ENCODE data around the gene SHISA8. TPM values are rescaled to one million over a fixed set of nuclear protein-coding genes. Genes with fewer than 3 reads are reported as not detected.

Gene SHISA8
- total RNA-seq, 2 donors from 2014 or later: 0.58 TPM; not detected in 1

GRCh38 chr22:41904450-41905410 is 10.1 kb downstream of the SHISA8 start:
- H3K4me1 ChIP-seq (ENCODE audit: control insufficient read depth, insufficient read depth, low read length): no peaks in the 10 kb centered on the region
- H3K4me3 ChIP-seq (ENCODE audit: low read length): no peak overlapping the region
- H3K9ac ChIP-seq (ENCODE audit: extremely low read depth, low read length, poor library complexity, severe bottlenecking): no peak overlapping the region
- H3K27me3 ChIP-seq (ENCODE audit: control insufficient read depth, insufficient read depth, low read length, poor library complexity, severe bottlenecking): peaks cover 14% of the 10 kb centered on the region
- Mint-ChIP-seq H3K9me3 (no peaks in the 10 kb centered on the region), H3K4me1 (peaks cover 4% of the 10 kb centered on the region), H3K27ac (no peak overlapping the region), H3K36me3 (ENCODE audit: low read depth) (peaks cover 27% of the 10 kb centered on the region), H3K27me3 (ENCODE audit: insufficient read depth) (peaks cover 13% of the 10 kb centered on the region), H3K4me3 (no peak overlapping the region)
- no peak for TF ChIP-seq CTCF (conservative IDR thresholded peaks at IDR 0.05)
- no peaks in the 10 kb centered on the region for H3K9me3 ChIP-seq (ENCODE audit: control insufficient read depth, low read length)
- peaks cover 35% of the 10 kb centered on the region for H3K36me3 ChIP-seq (ENCODE audit: control insufficient read depth, insufficient read depth, low read length)
- peak; percentile 45 for DNase-seq
- no peak overlapping the region for H3K27ac ChIP-seq (ENCODE audit: low read depth, low read length)
- 95% methylated on average over 12 to 24 of the region's 24 CpGs for WGBS, 2 experiments (ENCODE audit: insufficient coverage in 1 of 2, insufficient read length in 1 of 2)

- DNase-seq: peak; percentile 41
- no peaks in the 10 kb centered on the region for H3K27me3 ChIP-seq (ENCODE audit: control insufficient read depth, insufficient read depth, low read length, poor library complexity, severe bottlenecking)
- Mint-ChIP-seq H3K9me3 (no peaks in the 10 kb centered on the region), H3K27me3 (ENCODE audit: insufficient read depth) (no peaks in the 10 kb centered on the region), H3K4me1 (no peaks in the 10 kb centered on the region), H3K4me3 (no peak overlapping the region), H3K27ac (no peak overlapping the region), H3K36me3 (ENCODE audit: low read depth) (peaks cover 41% of the 10 kb centered on the region)
- H3K9me3 ChIP-seq (ENCODE audit: control insufficient read depth, low read length): no peaks in the 10 kb centered on the region
- H3K36me3 ChIP-seq (ENCODE audit: control insufficient read depth, insufficient read depth, low read length): peaks cover 47% of the 10 kb centered on the region
- H3K9ac ChIP-seq (ENCODE audit: extremely low read depth, low read length, poor library complexity, severe bottlenecking): no peak overlapping the region
- no peak overlapping the region for H3K27ac ChIP-seq (ENCODE audit: low read depth, low read length)
- H3K4me3 ChIP-seq (ENCODE audit: low read length): no peak overlapping the region
- no peak for TF ChIP-seq CTCF (conservative IDR thresholded peaks at IDR 0.05)
- no peaks in the 10 kb centered on the region for H3K4me1 ChIP-seq (ENCODE audit: control insufficient read depth, insufficient read depth, low read length)
- whole genome bisulfite sequencing, 2 experiments (ENCODE audit: insufficient coverage in 1 of 2, insufficient read length in 1 of 2): 95 to 100% methylated on average over 11 to 15 of the region's 15 CpGs
Measured at GRCh38 chr22:41902932-41903421, 11.9 kb downstream of the SHISA8 start.

GRCh38 chr22:41902016-41902415 is 12.9 kb downstream of the SHISA8 start:
- no peaks in the 10 kb centered on the region for H3K27me3 ChIP-seq (ENCODE audit: control insufficient read depth, insufficient read depth, low read length, poor library complexity, severe bottlenecking)
- H3K9me3 ChIP-seq (ENCODE audit: control insufficient read depth, low read length): no peaks in the 10 kb centered on the region
- H3K36me3 ChIP-seq (ENCODE audit: control insufficient read depth, insufficient read depth, low read length): peaks cover 56% of the 10 kb centered on the region
- WGBS, 2 experiments (ENCODE audit: insufficient coverage in 1 of 2, insufficient read length in 1 of 2): 85 to 100% methylated on average over 5 to 7 of the region's 7 CpGs
- Mint-ChIP-seq H3K4me1 (no peaks in the 10 kb centered on the region), H3K36me3 (ENCODE audit: low read depth) (peaks cover 44% of the 10 kb centered on the region), H3K4me3 (no peak overlapping the region), H3K9me3 (no peaks in the 10 kb centered on the region), H3K27me3 (ENCODE audit: insufficient read depth) (no peaks in the 10 kb centered on the region), H3K27ac (no peak overlapping the region)
- H3K4me1 ChIP-seq (ENCODE audit: control insufficient read depth, insufficient read depth, low read length): no peaks in the 10 kb centered on the region
- no peak for TF ChIP-seq CTCF (conservative IDR thresholded peaks at IDR 0.05)
- no peak for DNase-seq
- H3K4me3 ChIP-seq (ENCODE audit: low read length): no peak overlapping the region
- no peak overlapping the region for H3K9ac ChIP-seq (ENCODE audit: extremely low read depth, low read length, poor library complexity, severe bottlenecking)
- no peak overlapping the region for H3K27ac ChIP-seq (ENCODE audit: low read depth, low read length)

Data from endodermal cell (in vitro differentiated cells).